Measurements from ENCODE around the gene FAM13C. TPM values are rescaled to one million over a fixed set of nuclear protein-coding genes. Genes with fewer than 3 reads are reported as not detected.

FAM13C gene
- total and polyA plus RNA-seq, 2 of the 13 experiments (the other 11 are each of a cell fraction or from before 2014, with no cell fraction given): 0.07 to 0.26 TPM

- TF ChIP-seq SNAPC4 (CRISPR knock-in tag; IDR thresholded peaks at IDR 0.05) (no peak), BATF2 (CRISPR knock-in tag; IDR thresholded peaks at IDR 0.05) (no peak), ZNF782 (CRISPR knock-in tag; IDR thresholded peaks at IDR 0.05; ENCODE audit: borderline replicate concordance) (no peak), ZFP91 (CRISPR knock-in tag; IDR thresholded peaks at IDR 0.05; ENCODE audit: borderline replicate concordance) (no peak), THAP9 (CRISPR knock-in tag; IDR thresholded peaks at IDR 0.05; ENCODE audit: borderline replicate concordance) (no peak), GATAD2A (CRISPR knock-in tag; IDR thresholded peaks at IDR 0.05) (no peak), ZNF660 (CRISPR knock-in tag; IDR thresholded peaks at IDR 0.05; ENCODE audit: borderline replicate concordance, low read depth) (no peak), ZNF441 (CRISPR knock-in tag; IDR thresholded peaks at IDR 0.05; ENCODE audit: borderline replicate concordance) (no peak), RXRA (CRISPR knock-in tag; IDR thresholded peaks at IDR 0.05) (no peak), ZNF614 (CRISPR knock-in tag; IDR thresholded peaks at IDR 0.05; ENCODE audit: borderline replicate concordance) (no peak), ZNF816 (CRISPR knock-in tag; IDR thresholded peaks at IDR 0.05; ENCODE audit: borderline replicate concordance) (no peak)
- TF ChIP-seq, protein P1, sequence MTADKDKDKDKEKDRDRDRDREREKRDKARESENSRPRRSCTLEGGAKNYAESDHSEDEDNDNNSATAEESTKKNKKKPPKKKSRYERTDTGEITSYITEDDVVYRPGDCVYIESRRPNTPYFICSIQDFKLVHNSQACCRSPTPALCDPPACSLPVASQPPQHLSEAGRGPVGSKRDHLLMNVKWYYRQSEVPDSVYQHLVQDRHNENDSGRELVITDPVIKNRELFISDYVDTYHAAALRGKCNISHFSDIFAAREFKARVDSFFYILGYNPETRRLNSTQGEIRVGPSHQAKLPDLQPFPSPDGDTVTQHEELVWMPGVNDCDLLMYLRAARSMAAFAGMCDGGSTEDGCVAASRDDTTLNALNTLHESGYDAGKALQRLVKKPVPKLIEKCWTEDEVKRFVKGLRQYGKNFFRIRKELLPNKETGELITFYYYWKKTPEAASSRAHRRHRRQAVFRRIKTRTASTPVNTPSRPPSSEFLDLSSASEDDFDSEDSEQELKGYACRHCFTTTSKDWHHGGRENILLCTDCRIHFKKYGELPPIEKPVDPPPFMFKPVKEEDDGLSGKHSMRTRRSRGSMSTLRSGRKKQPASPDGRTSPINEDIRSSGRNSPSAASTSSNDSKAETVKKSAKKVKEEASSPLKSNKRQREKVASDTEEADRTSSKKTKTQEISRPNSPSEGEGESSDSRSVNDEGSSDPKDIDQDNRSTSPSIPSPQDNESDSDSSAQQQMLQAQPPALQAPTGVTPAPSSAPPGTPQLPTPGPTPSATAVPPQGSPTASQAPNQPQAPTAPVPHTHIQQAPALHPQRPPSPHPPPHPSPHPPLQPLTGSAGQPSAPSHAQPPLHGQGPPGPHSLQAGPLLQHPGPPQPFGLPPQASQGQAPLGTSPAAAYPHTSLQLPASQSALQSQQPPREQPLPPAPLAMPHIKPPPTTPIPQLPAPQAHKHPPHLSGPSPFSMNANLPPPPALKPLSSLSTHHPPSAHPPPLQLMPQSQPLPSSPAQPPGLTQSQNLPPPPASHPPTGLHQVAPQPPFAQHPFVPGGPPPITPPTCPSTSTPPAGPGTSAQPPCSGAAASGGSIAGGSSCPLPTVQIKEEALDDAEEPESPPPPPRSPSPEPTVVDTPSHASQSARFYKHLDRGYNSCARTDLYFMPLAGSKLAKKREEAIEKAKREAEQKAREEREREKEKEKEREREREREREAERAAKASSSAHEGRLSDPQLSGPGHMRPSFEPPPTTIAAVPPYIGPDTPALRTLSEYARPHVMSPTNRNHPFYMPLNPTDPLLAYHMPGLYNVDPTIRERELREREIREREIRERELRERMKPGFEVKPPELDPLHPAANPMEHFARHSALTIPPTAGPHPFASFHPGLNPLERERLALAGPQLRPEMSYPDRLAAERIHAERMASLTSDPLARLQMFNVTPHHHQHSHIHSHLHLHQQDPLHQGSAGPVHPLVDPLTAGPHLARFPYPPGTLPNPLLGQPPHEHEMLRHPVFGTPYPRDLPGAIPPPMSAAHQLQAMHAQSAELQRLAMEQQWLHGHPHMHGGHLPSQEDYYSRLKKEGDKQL (CRISPR knock-in tag; IDR thresholded peaks at IDR 0.05; ENCODE audit: low read depth): no peak
Measured at GRCh38 chr10:59303018-59303417, 59.3 kb downstream of the FAM13C start (continued).

Measured in HepG2 (cell line).